DND-41 (cell line): ENCODE data around the gene CRELD1.

Experiments used
- ATAC-seq: fragments of 200-7000 bp; cut with Tn5 transposase; 3 replicates; pipeline ENCODE4 v1.9.1; 2021; ENCODE audit warnings: low read depth; ENCODE audit not compliant: insufficient read depth
- DNase-seq: peaks from one replicate; pipeline ENCODE4 v3.0.0-alpha.2; 2020
- H2AFZ ChIP-seq: 2 replicates; pipeline ENCODE4 v1.6.0; 2012; ENCODE audit warnings: low read depth, low read length
- H3K27ac ChIP-seq: 2 replicates; pipeline ENCODE4 v1.5.1; 2012; ENCODE audit warnings: low read length, inconsistent platforms
- H3K27me3 ChIP-seq: fragments of 200-600 bp; sonication (generic); 2 replicates; pipeline ENCODE4 v1.6.0; 2012; ENCODE audit warnings: low read length, mild to moderate bottlenecking, inconsistent platforms; ENCODE audit not compliant: insufficient read depth, poor library complexity
- H3K36me3 ChIP-seq: 2 replicates; pipeline ENCODE4 v1.5.1; 2012; ENCODE audit warnings: low read length, inconsistent platforms; ENCODE audit not compliant: insufficient read depth
- H3K4me1 ChIP-seq: 2 replicates; pipeline ENCODE4 v1.5.1; 2012; ENCODE audit warnings: mild to moderate bottlenecking, low read length; ENCODE audit not compliant: insufficient read depth
- H3K4me2 ChIP-seq: 2 replicates; pipeline ENCODE4 v1.6.0; 2012; ENCODE audit warnings: mild to moderate bottlenecking, moderate library complexity, low read length, inconsistent platforms; ENCODE audit not compliant: insufficient read depth
- H3K4me3 ChIP-seq, 2 experiments: fragments of 200-600 bp in 1 of 2; shearing (Covaris generic) in 1 of 2; 2 replicates each; pipeline ENCODE4 v1.5.1; 2012 to 2016; ENCODE audit warnings: inconsistent platforms in 2 of 2, low read length in 2 of 2, mild to moderate bottlenecking in 2 of 2, low read depth in 1 of 2, moderate library complexity in 1 of 2
- H3K79me2 ChIP-seq: 2 replicates; pipeline ENCODE4 v1.6.0; 2012; ENCODE audit warnings: low read length, inconsistent platforms; ENCODE audit not compliant: insufficient read depth
- H3K9ac ChIP-seq: 2 replicates; pipeline ENCODE4 v1.6.0; 2012; ENCODE audit warnings: low read depth, mild to moderate bottlenecking, inconsistent platforms, low read length, moderate library complexity
- H3K9me3 ChIP-seq: 2 replicates; pipeline ENCODE4 v1.5.1; 2012; ENCODE audit warnings: low read length, moderate library complexity, mild to moderate bottlenecking, inconsistent platforms; ENCODE audit not compliant: insufficient read depth, severe bottlenecking
- H4K20me1 ChIP-seq: 2 replicates; pipeline ENCODE4 v1.6.0; 2012; ENCODE audit warnings: low read length; ENCODE audit not compliant: insufficient read depth
- EZH2 ChIP-seq: IDR thresholded peaks from 3 replicates; pipeline ENCODE4 v1.6.1; 2012; ENCODE audit warnings: borderline replicate concordance, low read depth, mild to moderate bottlenecking, moderate library complexity, low read length, inconsistent platforms; ENCODE audit not compliant: severe bottlenecking
- TF ChIP-seq, protein P1 (sequence below): IDR thresholded peaks from 2 replicates; pipeline ENCODE4 v1.5.1; 2012; ENCODE audit warnings: borderline replicate concordance, low read length, moderate library complexity, mild to moderate bottlenecking; ENCODE audit not compliant: poor library complexity, severe bottlenecking; ENCODE audit errors: extremely low read depth

The CRELD1 gene

DNA sequence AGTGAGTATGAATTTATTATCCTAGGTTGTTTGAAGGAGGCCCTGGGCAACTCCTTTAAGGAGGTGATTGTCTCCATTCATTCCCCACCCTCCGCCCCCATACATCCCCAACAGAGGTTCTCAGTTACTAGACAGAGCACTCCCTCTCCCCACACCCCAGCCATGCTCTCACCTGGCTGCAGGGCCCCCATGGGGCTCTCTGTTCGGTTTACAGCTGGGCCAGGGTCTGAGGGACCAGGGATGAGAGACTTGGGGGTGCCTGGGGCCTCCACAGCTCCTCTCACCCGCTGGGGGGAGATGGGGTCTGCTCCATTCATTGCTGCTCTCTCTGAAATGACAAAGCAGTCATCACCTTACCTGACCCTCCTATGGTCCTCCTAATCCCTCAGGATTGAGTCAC, 15.0 kb downstream of the CRELD1 start:
- H3K9me3 ChIP-seq = no peaks in the 10 kb centered on the region
- TF ChIP-seq, protein P1, sequence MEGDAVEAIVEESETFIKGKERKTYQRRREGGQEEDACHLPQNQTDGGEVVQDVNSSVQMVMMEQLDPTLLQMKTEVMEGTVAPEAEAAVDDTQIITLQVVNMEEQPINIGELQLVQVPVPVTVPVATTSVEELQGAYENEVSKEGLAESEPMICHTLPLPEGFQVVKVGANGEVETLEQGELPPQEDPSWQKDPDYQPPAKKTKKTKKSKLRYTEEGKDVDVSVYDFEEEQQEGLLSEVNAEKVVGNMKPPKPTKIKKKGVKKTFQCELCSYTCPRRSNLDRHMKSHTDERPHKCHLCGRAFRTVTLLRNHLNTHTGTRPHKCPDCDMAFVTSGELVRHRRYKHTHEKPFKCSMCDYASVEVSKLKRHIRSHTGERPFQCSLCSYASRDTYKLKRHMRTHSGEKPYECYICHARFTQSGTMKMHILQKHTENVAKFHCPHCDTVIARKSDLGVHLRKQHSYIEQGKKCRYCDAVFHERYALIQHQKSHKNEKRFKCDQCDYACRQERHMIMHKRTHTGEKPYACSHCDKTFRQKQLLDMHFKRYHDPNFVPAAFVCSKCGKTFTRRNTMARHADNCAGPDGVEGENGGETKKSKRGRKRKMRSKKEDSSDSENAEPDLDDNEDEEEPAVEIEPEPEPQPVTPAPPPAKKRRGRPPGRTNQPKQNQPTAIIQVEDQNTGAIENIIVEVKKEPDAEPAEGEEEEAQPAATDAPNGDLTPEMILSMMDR = no peak
- no peak for TF ChIP-seq EZH2
- H3K4me3 ChIP-seq = no peak overlapping the region
- H3K9ac ChIP-seq = no peak overlapping the region
- H2AFZ ChIP-seq = no peak overlapping the region
- ATAC-seq = no peak
- H3K36me3 ChIP-seq = peaks cover 4% of the 10 kb centered on the region; the same call in 1 of the 2 replicates
- DNase-seq = no peak
- H3K4me1 ChIP-seq = peaks cover 14% of the 10 kb centered on the region
- H3K4me2 ChIP-seq = no peak overlapping the region
- H3K79me2 ChIP-seq = no peaks in the 10 kb centered on the region
- peaks cover 13% of the 10 kb centered on the region for H3K27me3 ChIP-seq
- no peak overlapping the region for H3K27ac ChIP-seq
- H4K20me1 ChIP-seq = no peaks in the 10 kb centered on the region

DNA sequence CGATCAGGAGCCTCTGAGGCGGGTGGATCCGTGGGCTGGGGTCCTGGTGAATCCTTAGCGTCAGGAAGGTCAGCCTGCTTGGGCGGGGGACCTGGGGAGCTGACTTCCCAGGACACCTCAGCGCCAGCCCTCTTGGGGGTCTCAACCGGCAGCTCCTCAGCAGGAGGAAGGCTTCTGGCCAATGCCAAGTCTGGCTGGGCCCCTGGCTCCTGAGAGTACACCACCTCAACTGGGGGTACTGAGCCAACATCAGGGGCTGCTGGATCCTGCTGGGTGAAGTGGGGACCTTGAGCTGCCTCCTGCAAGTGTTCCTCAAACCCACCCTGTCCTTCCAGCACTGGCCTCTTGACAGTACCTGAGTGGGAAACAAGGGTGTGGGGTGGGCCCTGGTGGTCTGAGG, 15.5 kb downstream of the CRELD1 start:
- no peak overlapping the region for H2AFZ ChIP-seq
- H3K4me2 ChIP-seq = no peak overlapping the region
- H4K20me1 ChIP-seq = no peaks in the 10 kb centered on the region
- peaks cover 14% of the 10 kb centered on the region for H3K4me1 ChIP-seq
- H3K79me2 ChIP-seq = no peaks in the 10 kb centered on the region
- H3K9me3 ChIP-seq = no peaks in the 10 kb centered on the region
- H3K36me3 ChIP-seq = 0 out of 2 replicates have a peak, but pooled peaks cover under 1% of the 10 kb centered on the region
- TF ChIP-seq EZH2 = no peak
- TF ChIP-seq, protein P1 = no peak
- ATAC-seq = no peak
- H3K27ac ChIP-seq = no peak overlapping the region
- H3K27me3 ChIP-seq = peaks cover 13% of the 10 kb centered on the region
- H3K4me3 ChIP-seq = no peak overlapping the region
- DNase-seq = no peak
- H3K9ac ChIP-seq = no peak overlapping the region

DNA sequence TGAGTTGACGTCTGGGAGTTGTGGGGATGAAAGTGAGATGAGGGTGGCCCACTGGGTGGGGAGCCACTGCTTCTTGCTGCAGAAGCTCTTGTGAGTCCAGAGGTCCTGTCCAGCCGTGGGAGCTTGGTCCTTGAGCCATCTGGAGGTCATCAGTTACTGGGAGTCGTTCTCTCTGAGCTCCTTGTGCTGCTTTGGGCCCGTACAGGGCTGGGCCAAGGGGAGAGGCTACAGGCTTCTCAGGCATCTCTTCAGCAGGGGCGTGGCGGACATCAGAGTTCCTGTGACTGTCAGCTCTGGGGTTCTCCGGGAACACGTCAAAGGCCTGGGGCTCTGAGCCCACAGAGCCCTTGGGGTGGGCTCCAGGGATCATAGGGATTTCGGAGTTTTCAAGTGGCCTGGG, 16.0 kb downstream of the CRELD1 start:
- peaks cover 13% of the 10 kb centered on the region for H3K27me3 ChIP-seq
- no peaks in the 10 kb centered on the region for H4K20me1 ChIP-seq
- DNase-seq (no peak), ATAC-seq (no peak)
- H2AFZ ChIP-seq = no peak overlapping the region
- H3K9me3 ChIP-seq = no peaks in the 10 kb centered on the region
- H3K36me3 ChIP-seq = no peaks in the 10 kb centered on the region
- no peak overlapping the region for H3K4me3 ChIP-seq
- peaks cover 14% of the 10 kb centered on the region for H3K4me1 ChIP-seq
- no peak for TF ChIP-seq EZH2
- TF ChIP-seq, protein P1 = no peak
- H3K27ac ChIP-seq = no peak overlapping the region
- H3K4me2 ChIP-seq = no peak overlapping the region
- no peaks in the 10 kb centered on the region for H3K79me2 ChIP-seq
- no peak overlapping the region for H3K9ac ChIP-seq

DNA sequence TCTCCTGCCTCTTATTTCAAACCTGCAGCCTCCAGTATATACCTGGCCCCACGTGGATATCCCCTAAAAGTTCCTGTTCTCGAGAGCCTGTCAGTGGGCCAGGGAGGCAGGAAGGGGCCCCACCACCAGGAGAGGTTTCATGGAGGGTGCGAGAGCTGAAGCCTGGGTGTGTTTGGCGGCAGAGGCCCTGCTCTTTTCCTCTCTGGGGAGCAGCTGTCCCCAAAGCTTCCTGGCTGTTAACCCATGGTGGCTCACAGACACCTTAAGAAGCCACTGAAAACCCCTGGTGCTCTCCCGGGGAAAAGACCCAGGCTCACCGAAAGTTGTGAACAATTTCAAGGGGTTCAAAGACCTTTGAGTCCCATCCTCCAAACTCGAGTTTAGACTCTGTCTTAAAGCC, 17.5 kb downstream of the CRELD1 start:
- TF ChIP-seq EZH2 = no peak
- TF ChIP-seq, protein P1 = no peak

More for the DNA sequence above, 17.5 kb downstream of the CRELD1 start:
- Histone ChIP-seq H3K27ac (no peak overlapping the region), H3K9ac (no peak overlapping the region; the same call in 1 of the 2 replicates), H3K27me3 (peaks cover 13% of the 10 kb centered on the region), H3K4me1 (peaks cover 14% of the 10 kb centered on the region), H3K9me3 (no peaks in the 10 kb centered on the region), H3K4me2 (0 out of 2 replicates have a peak overlapping the region, but pooled peaks have one; percentile 71), H4K20me1 (no peaks in the 10 kb centered on the region), H2AFZ (no peak overlapping the region), H3K79me2 (no peaks in the 10 kb centered on the region), H3K4me3 (no peak overlapping the region), H3K36me3 (no peaks in the 10 kb centered on the region)
- ATAC-seq = no peak
- no peak for DNase-seq
